ENCODE data around the gene ROBO4.

ROBO4 gene

DNA sequence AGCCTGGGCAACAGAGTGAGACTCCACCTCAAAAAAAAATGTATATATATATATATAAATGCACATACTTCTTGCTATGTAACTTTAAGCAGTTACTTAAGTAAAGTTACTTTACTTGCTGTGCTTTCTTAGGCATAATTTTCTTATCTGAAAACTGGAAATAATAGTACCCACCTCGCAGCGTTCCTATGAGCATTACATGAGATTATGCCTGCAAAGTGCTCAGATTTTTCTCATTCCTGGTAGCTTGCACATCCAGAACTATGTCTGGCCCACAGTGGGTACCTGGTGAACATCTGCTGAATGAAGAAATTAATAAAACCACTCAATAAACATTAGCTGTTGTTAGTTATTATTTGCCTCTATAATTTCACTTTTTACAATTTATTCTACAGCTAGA lies 38.5 kb downstream of the ROBO4 start:
- TF ChIP-seq, protein P1, sequence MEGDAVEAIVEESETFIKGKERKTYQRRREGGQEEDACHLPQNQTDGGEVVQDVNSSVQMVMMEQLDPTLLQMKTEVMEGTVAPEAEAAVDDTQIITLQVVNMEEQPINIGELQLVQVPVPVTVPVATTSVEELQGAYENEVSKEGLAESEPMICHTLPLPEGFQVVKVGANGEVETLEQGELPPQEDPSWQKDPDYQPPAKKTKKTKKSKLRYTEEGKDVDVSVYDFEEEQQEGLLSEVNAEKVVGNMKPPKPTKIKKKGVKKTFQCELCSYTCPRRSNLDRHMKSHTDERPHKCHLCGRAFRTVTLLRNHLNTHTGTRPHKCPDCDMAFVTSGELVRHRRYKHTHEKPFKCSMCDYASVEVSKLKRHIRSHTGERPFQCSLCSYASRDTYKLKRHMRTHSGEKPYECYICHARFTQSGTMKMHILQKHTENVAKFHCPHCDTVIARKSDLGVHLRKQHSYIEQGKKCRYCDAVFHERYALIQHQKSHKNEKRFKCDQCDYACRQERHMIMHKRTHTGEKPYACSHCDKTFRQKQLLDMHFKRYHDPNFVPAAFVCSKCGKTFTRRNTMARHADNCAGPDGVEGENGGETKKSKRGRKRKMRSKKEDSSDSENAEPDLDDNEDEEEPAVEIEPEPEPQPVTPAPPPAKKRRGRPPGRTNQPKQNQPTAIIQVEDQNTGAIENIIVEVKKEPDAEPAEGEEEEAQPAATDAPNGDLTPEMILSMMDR (conservative IDR thresholded peaks at IDR 0.05; ENCODE audit: control insufficient read depth, insufficient read depth, low read depth, low read length) = no peak
- DNase-seq (ENCODE audit: low read depth) = no peak
- no peak overlapping the region for H3K4me3 ChIP-seq (ENCODE audit: control insufficient read depth, low read depth, low read length)

DNA sequence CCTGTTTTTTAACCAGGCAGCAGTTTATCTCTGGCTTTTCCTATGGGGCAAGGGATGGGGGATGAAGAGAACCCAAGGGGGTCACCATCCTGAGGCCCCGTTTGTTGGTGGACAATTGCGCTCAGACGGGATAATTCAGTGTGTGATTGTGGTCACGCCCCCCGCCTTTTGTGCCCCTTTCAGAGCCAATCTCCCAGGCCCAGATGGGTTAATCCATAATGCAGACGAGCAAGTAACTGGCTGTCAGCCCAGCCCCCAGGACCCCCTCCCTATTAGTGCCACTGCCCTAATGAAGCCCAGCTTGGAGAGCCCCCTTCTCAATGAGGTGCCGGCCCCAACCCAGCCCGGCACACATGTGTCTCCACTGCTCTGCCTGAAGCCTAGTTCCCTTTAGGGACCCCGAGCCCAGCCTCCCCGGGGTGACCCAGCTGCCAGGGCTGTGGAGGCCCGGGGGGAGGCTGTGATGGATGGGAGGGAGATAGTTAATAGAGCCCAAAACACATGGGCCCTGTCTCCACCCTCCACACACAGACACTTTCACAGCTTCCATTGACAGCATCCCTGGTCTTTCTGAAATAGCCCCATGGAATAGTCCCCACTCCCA lies 51.5 kb downstream of the ROBO4 start:
- no peak for DNase-seq (ENCODE audit: low read depth)
- TF ChIP-seq, protein P1 (conservative IDR thresholded peaks at IDR 0.05; ENCODE audit: control insufficient read depth, insufficient read depth, low read depth, low read length) = no peak
- no peak overlapping the region for H3K4me3 ChIP-seq (ENCODE audit: control insufficient read depth, low read depth, low read length)

DNA sequence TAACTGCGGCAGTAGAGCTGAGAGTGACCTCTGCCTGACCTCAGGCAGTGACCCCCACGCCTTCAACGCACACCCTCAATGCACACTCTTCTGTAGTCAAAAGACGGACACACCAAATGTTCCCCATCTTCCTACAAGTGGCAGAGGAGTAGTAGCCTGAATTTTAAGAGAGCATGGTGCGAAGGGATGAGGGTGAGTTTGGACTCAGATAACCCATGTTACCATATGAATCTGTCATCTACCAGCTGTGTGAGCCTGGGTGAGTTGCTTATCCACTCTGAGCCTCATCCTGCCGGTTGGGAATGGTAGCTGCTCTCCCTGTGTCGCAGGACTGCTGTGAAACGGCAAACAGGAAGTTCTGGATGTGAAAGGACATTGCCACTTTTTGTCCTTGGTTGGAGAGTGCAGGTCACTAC lies 53.0 kb downstream of the ROBO4 start:
- no peak overlapping the region for H3K4me3 ChIP-seq (ENCODE audit: control insufficient read depth, low read depth, low read length)
- TF ChIP-seq, protein P1 (conservative IDR thresholded peaks at IDR 0.05; ENCODE audit: control insufficient read depth, insufficient read depth, low read depth, low read length) = no peak

DNA sequence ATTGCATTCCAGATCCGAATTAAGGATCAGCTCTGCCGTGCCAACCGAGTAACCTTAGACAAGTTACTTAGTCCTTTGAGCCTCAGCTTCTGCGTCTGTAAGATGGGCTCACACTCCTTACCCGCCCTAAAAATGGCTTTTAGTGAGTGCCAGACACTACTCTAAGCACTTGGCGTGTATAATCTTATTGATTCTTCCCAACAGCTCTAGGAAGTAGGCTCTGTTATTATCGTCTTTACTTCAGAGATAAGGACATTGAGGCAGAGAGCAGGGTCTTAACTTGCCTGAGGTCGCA lies 54.1 kb downstream of the ROBO4 start:
- DNase-seq (ENCODE audit: low read depth) = no peak
- no peak overlapping the region for H3K4me3 ChIP-seq (ENCODE audit: control insufficient read depth, low read depth, low read length)
- TF ChIP-seq, protein P1 (conservative IDR thresholded peaks at IDR 0.05; ENCODE audit: control insufficient read depth, insufficient read depth, low read depth, low read length) = no peak

More for the DNA sequence above, 53.0 kb downstream of the ROBO4 start:
- DNase-seq (ENCODE audit: low read depth) = no peak

DNA sequence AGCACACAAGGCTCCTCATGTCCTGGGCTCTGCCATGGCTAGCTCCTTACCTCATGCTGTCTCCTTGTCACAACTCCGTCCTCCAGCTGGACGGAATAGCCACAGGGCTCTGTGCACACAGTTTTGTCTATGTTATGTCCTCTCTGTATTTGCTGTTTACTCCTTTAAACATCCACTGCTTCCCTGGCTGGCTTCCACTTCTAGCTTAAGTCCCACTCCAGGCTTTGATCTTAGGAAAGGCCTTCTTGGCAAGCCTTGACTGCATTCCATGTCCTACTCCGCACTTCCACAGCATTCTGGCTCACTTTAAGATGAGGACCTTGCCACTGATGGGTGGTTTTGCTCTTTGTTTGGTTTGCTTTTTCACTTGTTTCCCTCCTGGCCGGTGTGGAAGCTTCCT lies 55.4 kb downstream of the ROBO4 start:
- no peak overlapping the region for H3K4me3 ChIP-seq (ENCODE audit: control insufficient read depth, low read depth, low read length)
- no peak for DNase-seq (ENCODE audit: low read depth)
- TF ChIP-seq, protein P1 (conservative IDR thresholded peaks at IDR 0.05; ENCODE audit: control insufficient read depth, insufficient read depth, low read depth, low read length) = no peak

DNA sequence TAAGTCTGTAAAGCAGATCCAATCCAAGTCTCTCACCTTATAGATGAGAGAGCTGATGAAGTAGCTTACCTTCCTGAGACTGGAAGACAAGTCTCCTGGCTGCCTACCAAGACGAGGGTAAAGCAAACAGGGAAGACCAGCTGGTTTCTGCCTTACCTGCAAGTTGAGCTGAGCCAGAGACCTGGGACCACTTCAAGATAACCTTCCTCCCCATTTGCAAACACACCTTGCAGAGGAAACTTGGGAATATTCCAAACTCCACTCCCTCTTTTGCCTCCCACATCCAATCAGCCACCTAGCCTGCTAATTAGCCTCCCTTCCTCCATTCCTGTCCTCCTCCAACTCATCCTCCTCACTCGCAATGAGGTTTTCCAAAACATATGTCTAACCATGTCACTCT lies 55.8 kb downstream of the ROBO4 start:
- TF ChIP-seq, protein P1 (conservative IDR thresholded peaks at IDR 0.05; ENCODE audit: control insufficient read depth, insufficient read depth, low read depth, low read length) = no peak

DNA sequence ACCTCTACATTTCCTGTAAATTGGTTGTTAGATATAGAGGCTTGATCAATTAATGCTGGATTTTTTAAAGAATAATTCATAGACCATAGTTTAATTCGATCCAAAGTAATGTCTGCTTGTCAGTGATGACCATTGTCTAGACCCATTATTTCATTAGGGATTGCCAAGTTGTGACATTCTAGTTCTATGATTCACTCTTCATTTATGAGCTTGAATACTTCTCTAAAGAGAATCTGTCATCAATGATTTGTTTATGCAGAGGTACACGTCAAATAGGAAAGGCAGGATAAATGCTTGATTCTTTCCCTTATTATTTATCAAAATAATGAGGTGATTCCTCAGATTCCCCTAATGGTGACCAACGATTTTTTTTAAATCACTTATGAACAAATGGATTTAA lies 56.5 kb downstream of the ROBO4 start:
- no peak overlapping the region for H3K4me3 ChIP-seq (ENCODE audit: control insufficient read depth, low read depth, low read length)
- TF ChIP-seq, protein P1 (conservative IDR thresholded peaks at IDR 0.05; ENCODE audit: control insufficient read depth, insufficient read depth, low read depth, low read length) = no peak
- DNase-seq (ENCODE audit: low read depth) = no peak

More for the DNA sequence above, 55.8 kb downstream of the ROBO4 start:
- no peak overlapping the region for H3K4me3 ChIP-seq (ENCODE audit: control insufficient read depth, low read depth, low read length)
- DNase-seq (ENCODE audit: low read depth) = no peak

Data from fibroblast of mammary gland (primary cell).